Fibroblast of lung (primary cell): ENCODE measurements around the gene CAMK2B.

ENCODE experiments used
- EZH2 ChIP-seq: IDR thresholded peaks from 2 replicates; pipeline ENCODE4 v1.5.1; 2012; ENCODE audit warnings: low read length, control low read depth, mild to moderate bottlenecking; ENCODE audit errors: missing control alignments
- TF ChIP-seq, protein P1 (sequence below), 2 donors: IDR thresholded peaks in 1 of 2; conservative IDR thresholded peaks in 1 of 2; 1 replicate in 1 of 2; 2 replicates in 1 of 2; pipeline ENCODE4 v1.5.1; 2011 to 2012; ENCODE audit warnings: low read length in 2 of 2, control low read depth in 1 of 2, inconsistent platforms in 1 of 2, low read depth in 1 of 2, mild to moderate bottlenecking in 1 of 2

- TF ChIP-seq, protein P1, sequence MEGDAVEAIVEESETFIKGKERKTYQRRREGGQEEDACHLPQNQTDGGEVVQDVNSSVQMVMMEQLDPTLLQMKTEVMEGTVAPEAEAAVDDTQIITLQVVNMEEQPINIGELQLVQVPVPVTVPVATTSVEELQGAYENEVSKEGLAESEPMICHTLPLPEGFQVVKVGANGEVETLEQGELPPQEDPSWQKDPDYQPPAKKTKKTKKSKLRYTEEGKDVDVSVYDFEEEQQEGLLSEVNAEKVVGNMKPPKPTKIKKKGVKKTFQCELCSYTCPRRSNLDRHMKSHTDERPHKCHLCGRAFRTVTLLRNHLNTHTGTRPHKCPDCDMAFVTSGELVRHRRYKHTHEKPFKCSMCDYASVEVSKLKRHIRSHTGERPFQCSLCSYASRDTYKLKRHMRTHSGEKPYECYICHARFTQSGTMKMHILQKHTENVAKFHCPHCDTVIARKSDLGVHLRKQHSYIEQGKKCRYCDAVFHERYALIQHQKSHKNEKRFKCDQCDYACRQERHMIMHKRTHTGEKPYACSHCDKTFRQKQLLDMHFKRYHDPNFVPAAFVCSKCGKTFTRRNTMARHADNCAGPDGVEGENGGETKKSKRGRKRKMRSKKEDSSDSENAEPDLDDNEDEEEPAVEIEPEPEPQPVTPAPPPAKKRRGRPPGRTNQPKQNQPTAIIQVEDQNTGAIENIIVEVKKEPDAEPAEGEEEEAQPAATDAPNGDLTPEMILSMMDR (conservative IDR thresholded peaks at IDR 0.05 in 1 of 2, IDR thresholded peaks at IDR 0.05 in 1 of 2; ENCODE audit: low read depth in 1 of 2, low read length in 2 of 2) = no peak
- TF ChIP-seq EZH2 = no peak
These were observed 48.0 kb upstream of the CAMK2B start for GRCh38 chr7:44373418-44373740.
